Measurements from ENCODE around the gene TBKBP1. TPM values are rescaled to one million over a fixed set of nuclear protein-coding genes. Genes with fewer than 3 reads are reported as not detected.

Gene TBKBP1
- total RNA-seq, 1 donor from 2014 or later, result 14.8 TPM

GRCh38 chr17:47704116-47704515 lies 10.2 kb downstream of the TBKBP1 start:
- intact Hi-C loops (cut with micrococcal nuclease), result no loop called here

GRCh38 chr17:47704736-47705135 lies 10.8 kb downstream of the TBKBP1 start:
- Histone ChIP-seq H3K4me3 (no peak overlapping the region), H3K4me1 (peaks cover 63% of the 10 kb centered on the region), H3K27me3 (ENCODE audit: low read depth) (no peaks in the 10 kb centered on the region), H3K9me3 (replicated peaks) (no peaks in the 10 kb centered on the region), H3K36me3 (peaks cover 13% of the 10 kb centered on the region), H3K27ac (replicated peaks) (no peak overlapping the region)
- no peak for TF ChIP-seq CTCF (IDR thresholded peaks at IDR 0.05; ENCODE audit: borderline replicate concordance)
- DNase-seq, result no peak
- intact Hi-C loops (cut with micrococcal nuclease), result no loop called here

More at GRCh38 chr17:47704116-47704515, 10.2 kb downstream of the TBKBP1 start:
- Histone ChIP-seq H3K27me3 (ENCODE audit: low read depth) (no peaks in the 10 kb centered on the region), H3K4me3 (no peak overlapping the region), H3K27ac (replicated peaks) (no peak overlapping the region), H3K9me3 (replicated peaks) (no peaks in the 10 kb centered on the region), H3K36me3 (peaks cover 19% of the 10 kb centered on the region), H3K4me1 (peaks cover 63% of the 10 kb centered on the region)
- peak; percentile 30 for DNase-seq
- no peak for TF ChIP-seq CTCF (IDR thresholded peaks at IDR 0.05; ENCODE audit: borderline replicate concordance)

GRCh38 chr17:47705536-47706530 lies 11.9 kb downstream of the TBKBP1 start:
- peaks cover 63% of the 10 kb centered on the region for H3K4me1 ChIP-seq
- no peak for TF ChIP-seq CTCF (IDR thresholded peaks at IDR 0.05; ENCODE audit: borderline replicate concordance)
- H3K27ac ChIP-seq (replicated peaks), result peak overlapping the region; percentile 15
- DNase-seq, result no peak
- H3K27me3 ChIP-seq (ENCODE audit: low read depth), result no peaks in the 10 kb centered on the region
- H3K4me3 ChIP-seq, result no peak overlapping the region
- no peaks in the 10 kb centered on the region for H3K9me3 ChIP-seq (replicated peaks)
- H3K36me3 ChIP-seq, result peaks cover 11% of the 10 kb centered on the region
- intact Hi-C loops (cut with micrococcal nuclease), result no loop called here

GRCh38 chr17:47707056-47707804 lies 13.3 kb downstream of the TBKBP1 start:
- Histone ChIP-seq H3K9me3 (replicated peaks) (no peaks in the 10 kb centered on the region), H3K4me1 (peaks cover 55% of the 10 kb centered on the region), H3K27ac (replicated peaks) (peak overlapping the region; percentile 61), H3K4me3 (no peak overlapping the region), H3K27me3 (ENCODE audit: low read depth) (no peaks in the 10 kb centered on the region), H3K36me3 (peaks cover 14% of the 10 kb centered on the region)
- no peak for TF ChIP-seq CTCF (IDR thresholded peaks at IDR 0.05; ENCODE audit: borderline replicate concordance)
- intact Hi-C loops (cut with micrococcal nuclease), result no loop called here
- DNase-seq, result no peak

GRCh38 chr17:47707884-47708283 lies 13.9 kb downstream of the TBKBP1 start:
- intact Hi-C loops (cut with micrococcal nuclease), result no loop called here
- peaks cover 55% of the 10 kb centered on the region for H3K4me1 ChIP-seq
- peaks cover 14% of the 10 kb centered on the region for H3K36me3 ChIP-seq
- H3K9me3 ChIP-seq (replicated peaks), result no peaks in the 10 kb centered on the region
- no peaks in the 10 kb centered on the region for H3K27me3 ChIP-seq (ENCODE audit: low read depth)
- peak overlapping the region; percentile 63 for H3K27ac ChIP-seq (replicated peaks)
- TF ChIP-seq CTCF (IDR thresholded peaks at IDR 0.05; ENCODE audit: borderline replicate concordance), result no peak
- peak overlapping the region; percentile 60 for H3K4me3 ChIP-seq
- no peak for DNase-seq
